Measurements from ENCODE around the gene SH2D3C.

Gene SH2D3C, protein sequence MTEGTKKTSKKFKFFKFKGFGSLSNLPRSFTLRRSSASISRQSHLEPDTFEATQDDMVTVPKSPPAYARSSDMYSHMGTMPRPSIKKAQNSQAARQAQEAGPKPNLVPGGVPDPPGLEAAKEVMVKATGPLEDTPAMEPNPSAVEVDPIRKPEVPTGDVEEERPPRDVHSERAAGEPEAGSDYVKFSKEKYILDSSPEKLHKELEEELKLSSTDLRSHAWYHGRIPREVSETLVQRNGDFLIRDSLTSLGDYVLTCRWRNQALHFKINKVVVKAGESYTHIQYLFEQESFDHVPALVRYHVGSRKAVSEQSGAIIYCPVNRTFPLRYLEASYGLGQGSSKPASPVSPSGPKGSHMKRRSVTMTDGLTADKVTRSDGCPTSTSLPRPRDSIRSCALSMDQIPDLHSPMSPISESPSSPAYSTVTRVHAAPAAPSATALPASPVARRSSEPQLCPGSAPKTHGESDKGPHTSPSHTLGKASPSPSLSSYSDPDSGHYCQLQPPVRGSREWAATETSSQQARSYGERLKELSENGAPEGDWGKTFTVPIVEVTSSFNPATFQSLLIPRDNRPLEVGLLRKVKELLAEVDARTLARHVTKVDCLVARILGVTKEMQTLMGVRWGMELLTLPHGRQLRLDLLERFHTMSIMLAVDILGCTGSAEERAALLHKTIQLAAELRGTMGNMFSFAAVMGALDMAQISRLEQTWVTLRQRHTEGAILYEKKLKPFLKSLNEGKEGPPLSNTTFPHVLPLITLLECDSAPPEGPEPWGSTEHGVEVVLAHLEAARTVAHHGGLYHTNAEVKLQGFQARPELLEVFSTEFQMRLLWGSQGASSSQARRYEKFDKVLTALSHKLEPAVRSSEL

DNA sequence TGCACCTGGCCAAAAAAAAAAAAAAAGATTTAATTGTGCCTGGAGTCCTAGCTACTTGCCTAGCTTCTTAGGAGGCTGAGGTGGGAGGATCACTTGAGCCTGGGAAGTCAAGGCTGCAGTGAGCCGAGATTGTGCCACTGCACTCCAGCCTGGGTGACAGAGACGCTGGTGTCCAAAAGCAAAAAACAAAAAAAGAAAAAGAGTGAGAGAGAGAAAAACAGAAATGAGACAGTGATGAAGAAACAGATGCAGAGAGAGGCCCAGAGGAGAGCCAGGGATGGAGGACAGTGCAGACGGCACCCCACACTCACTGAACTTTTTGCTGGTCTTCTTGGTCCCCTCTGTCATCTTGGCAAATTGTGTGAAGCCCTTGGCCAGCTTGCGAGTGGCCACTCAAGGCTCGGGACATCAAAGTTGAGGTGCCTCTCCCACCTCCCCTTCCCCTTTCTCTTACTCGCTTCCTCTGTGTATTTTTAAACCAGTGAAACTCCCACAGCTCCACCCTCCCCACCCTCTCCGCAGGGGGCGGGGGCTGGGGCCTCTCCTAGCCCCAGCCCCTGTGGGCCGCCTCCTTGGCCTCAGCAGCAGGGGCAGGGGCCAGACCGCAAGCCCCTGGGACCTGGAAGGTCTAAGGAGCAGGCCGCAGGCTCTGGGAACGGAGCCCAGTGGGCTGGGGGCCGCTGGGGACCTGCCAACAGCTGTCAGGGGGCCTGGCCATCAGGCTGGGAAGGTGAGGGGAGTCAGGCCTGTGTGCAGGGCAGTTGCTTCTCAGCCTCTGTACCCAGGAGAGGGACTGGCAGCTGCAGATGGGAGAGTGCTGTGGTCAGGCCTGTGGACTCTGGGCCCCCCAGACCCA lies at the start of gene SH2D3C:
TSS of gene SH2D3C (minus strand) at position 387 of the 856 bp plus-strand sequence. CDS start at position 348, 39 bp downstream.
- no peak within 1 kb of the TSS for H3K4me3 ChIP-seq (replicated peaks in 1 of 2; ENCODE audit: low read depth in 2 of 2, low read length in 2 of 2)
- peak in 1 of 2 donors; percentile 52 for DNase-seq (ENCODE audit: low read depth in 2 of 2)
- TF ChIP-seq, protein P1, sequence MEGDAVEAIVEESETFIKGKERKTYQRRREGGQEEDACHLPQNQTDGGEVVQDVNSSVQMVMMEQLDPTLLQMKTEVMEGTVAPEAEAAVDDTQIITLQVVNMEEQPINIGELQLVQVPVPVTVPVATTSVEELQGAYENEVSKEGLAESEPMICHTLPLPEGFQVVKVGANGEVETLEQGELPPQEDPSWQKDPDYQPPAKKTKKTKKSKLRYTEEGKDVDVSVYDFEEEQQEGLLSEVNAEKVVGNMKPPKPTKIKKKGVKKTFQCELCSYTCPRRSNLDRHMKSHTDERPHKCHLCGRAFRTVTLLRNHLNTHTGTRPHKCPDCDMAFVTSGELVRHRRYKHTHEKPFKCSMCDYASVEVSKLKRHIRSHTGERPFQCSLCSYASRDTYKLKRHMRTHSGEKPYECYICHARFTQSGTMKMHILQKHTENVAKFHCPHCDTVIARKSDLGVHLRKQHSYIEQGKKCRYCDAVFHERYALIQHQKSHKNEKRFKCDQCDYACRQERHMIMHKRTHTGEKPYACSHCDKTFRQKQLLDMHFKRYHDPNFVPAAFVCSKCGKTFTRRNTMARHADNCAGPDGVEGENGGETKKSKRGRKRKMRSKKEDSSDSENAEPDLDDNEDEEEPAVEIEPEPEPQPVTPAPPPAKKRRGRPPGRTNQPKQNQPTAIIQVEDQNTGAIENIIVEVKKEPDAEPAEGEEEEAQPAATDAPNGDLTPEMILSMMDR (IDR thresholded peaks at IDR 0.05; ENCODE audit: low read depth, low read length), result no peak

DNA sequence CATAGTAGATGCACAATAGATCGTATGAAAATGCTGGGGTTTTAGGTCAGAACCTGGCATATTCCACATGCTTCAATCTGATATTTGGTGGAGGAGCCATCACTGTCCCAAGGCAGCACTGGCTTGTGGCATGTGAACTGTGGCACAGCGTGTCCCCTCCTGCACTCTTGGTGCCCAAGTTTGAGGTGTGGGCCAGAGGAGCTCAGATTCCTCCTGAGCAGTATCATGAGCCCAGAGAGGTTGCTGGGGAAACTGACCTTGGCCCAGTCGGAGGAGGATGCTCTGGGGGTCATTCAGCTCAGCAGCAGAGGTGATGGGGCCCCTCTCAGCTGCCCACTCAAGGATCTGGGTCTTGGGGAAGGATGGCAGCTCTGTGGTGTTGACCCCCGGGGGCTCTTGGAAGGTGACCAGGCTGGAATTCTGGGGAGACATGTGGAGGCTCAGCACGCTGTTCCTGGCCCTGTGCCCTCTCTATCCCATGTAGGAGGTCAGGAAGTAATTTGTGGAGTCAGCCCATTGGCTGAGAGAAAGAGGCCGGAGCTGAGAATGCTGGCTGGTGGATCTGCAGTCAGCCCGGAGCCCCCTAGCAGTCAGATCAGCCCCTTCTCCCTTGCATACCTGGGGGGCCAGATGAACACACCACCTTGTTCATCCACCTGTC lies 47.9 kb upstream of the SH2D3C start:
- TF ChIP-seq, protein P1 (IDR thresholded peaks at IDR 0.05; ENCODE audit: low read depth, low read length), result no peak
- DNase-seq (ENCODE audit: low read depth in 2 of 2), result no peak
- H3K4me3 ChIP-seq (replicated peaks in 1 of 2; ENCODE audit: low read depth in 2 of 2, low read length in 2 of 2), result no peak overlapping the region

DNA sequence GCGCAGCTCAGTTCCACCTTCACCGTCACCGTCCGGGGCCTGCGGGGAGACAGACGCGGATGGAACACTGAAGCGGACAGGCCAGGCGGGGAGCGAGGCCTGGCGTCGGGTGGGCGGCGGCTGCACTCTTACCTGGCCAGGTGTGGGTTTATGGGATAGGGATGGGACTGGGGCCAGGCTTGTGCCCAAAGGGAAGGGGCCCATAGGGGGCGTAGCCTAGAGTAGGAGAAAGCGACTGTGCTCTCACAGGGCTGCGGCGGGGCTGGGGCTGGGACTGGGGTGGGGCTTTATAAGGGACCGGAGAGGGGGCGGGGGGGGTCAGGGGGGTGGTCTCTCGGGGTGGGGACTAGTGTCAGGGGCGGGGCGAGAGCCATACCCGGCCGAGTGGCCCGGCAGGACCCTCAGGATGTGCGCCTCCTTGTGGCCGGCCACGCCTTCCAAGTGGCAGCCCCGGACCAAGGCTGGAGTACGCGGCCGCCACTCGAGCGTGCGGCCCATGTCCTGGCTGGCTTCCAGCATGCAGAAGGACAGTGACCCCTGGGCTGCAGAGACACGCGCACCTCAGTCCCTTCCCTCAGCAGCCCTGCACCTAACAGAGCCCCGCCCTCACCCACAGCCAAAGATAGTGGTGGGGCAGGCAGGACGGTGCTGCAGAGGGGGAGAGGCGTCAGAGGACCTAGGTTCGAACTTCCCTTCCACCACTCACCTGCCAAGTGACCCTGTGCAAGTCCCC lies 47.0 kb upstream of the SH2D3C start:
- no peak overlapping the region for H3K4me3 ChIP-seq (replicated peaks in 1 of 2; ENCODE audit: low read depth in 2 of 2, low read length in 2 of 2)
- DNase-seq (ENCODE audit: low read depth in 2 of 2), result no peak
- TF ChIP-seq, protein P1 (IDR thresholded peaks at IDR 0.05; ENCODE audit: low read depth, low read length), result peak; percentile 9

DNA sequence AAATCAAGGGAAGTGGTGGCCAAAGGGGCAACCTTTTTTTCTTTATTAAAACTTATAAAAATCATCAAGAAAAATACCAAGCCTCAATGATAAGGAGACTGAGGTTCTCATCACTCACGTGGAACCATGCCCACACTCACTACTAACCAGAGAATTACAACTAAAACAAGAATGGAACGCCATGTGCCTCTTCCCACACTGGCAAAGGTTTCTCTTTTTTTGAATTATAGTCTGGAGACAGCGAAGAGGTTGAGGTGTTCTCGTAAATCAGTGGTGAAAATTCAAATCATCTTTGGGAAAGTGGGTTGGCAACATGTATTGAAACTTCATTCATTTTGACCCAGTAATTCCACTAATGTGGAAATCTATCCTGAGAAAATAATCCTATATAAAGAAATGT lies 43.6 kb upstream of the SH2D3C start:
- no peak for DNase-seq (ENCODE audit: low read depth in 2 of 2)
- TF ChIP-seq, protein P1 (IDR thresholded peaks at IDR 0.05; ENCODE audit: low read depth, low read length), result no peak
- H3K4me3 ChIP-seq (replicated peaks in 1 of 2; ENCODE audit: low read depth in 2 of 2, low read length in 2 of 2), result no peak overlapping the region

DNA sequence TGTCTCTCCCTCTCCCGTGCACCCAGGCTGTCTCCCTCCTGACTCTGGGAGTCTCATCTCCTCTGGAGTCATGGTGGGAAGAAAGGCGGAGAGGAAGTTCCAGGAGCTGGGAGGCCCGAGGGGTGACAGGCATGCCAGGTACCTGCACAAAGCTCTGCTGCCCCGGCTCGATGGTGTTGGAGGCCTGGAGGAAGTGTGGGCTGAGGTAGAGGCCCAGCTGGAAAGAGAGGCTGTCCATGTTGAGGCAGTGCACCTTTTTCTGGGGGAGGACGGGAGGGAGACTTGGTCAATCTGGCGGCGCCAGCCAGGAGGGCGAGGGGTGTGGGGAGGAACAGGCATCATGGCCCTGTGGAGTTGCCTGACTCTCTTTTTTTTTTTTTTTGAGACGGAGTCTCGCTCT lies 40.1 kb upstream of the SH2D3C start:
- no peak for DNase-seq (ENCODE audit: low read depth in 2 of 2)
- TF ChIP-seq, protein P1 (IDR thresholded peaks at IDR 0.05; ENCODE audit: low read depth, low read length), result no peak
- no peak overlapping the region for H3K4me3 ChIP-seq (replicated peaks in 1 of 2; ENCODE audit: low read depth in 2 of 2, low read length in 2 of 2)

All from cardiac fibroblast (primary cell).